Measurements from ENCODE around the gene SSNA1.

SSNA1 gene

GRCh38 chr9:137156567-137157375 is 31.7 kb upstream of the SSNA1 start:
- DNase-seq = peak; percentile 61

- no peak for DNase-seq
These were observed 30.7 kb upstream of the SSNA1 start for GRCh38 chr9:137157618-137158415.

- DNase-seq = no peak
These were observed 29.9 kb upstream of the SSNA1 start for GRCh38 chr9:137158625-137159024.

- no peak for DNase-seq
These were observed 29.1 kb upstream of the SSNA1 start for GRCh38 chr9:137159105-137160053.

- no peak for DNase-seq
These were observed 28.4 kb upstream of the SSNA1 start for GRCh38 chr9:137160054-137160425.

DNA sequence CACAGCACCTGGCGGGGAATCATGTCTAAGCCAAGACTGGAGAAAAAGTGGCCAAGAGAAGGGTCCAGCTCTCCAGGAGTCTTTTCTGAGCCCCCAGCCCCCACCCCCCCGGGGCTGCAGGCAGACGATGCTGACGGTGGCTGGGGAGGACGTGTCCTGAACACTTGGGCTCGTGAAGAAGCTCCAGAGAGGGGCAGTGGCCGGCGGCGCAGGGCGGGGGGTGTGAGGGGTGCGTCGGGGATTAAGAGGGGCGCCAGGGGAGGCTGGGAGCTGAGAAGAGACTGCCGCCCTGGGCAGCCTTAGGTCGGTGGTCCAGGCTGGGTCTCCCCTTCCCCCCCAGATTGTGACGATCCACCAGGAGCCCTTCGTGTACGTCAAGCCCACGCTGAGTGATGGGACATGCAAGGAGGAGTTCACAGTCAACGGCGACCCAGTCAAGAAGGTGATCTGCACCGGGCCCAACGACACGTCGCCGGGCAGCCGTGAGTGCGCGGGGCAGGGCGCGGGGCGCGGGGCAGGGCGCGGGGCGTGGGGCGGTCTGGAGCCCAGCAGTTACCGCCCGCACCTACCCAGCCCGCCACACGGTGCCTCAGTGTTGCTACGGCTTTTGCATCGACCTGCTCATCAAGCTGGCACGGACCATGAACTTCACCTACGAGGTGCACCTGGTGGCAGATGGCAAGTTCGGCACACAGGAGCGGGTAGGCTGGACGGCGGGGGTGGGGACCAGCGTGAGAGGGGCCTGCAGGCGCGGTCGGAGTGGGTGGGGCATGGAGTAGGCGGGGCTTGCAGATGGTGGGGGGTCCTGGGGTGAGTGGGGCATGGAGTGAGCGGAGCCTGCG is 27.5 kb upstream of the SSNA1 start:
- no peak for DNase-seq

- DNase-seq = no peak
These were observed 26.7 kb upstream of the SSNA1 start for GRCh38 chr9:137161558-137162486.

DNA sequence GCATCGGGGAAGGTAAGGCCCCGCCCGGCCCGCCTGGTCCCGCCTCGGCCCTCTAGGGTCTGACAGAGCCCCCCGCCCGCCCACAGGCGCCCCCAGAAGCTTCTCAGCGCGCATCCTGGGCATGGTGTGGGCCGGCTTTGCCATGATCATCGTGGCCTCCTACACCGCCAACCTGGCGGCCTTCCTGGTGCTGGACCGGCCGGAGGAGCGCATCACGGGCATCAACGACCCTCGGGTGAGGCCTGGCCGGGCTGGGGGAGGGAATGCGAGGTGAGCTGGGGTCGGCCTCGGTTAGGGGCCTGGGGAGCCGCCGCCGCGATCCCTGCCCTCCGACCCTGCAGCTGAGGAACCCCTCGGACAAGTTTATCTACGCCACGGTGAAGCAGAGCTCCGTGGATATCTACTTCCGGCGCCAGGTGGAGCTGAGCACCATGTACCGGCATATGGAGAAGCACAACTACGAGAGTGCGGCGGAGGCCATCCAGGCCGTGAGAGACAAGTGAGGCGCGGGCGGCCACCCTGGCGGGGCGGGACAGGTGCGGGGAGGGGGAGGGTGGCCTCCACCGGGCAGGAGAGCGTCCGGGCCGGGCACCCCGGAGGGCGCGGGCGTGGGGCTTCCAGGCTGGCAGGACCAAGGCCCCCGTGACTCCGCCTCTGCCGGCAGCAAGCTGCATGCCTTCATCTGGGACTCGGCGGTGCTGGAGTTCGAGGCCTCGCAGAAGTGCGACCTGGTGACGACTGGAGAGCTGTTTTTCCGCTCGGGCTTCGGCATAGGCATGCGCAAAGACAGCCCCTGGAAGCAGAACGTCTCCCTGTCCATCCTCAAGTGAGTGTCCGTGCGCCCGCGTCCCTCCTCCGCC is 25.7 kb upstream of the SSNA1 start:
- DNase-seq = peak; percentile 10

GRCh38 chr9:137163365-137163715 is 25.1 kb upstream of the SSNA1 start:
- no peak for DNase-seq

- no peak for DNase-seq
These were observed 24.7 kb upstream of the SSNA1 start for GRCh38 chr9:137163805-137164204.

GRCh38 chr9:137164370-137165249 is 23.9 kb upstream of the SSNA1 start:
- DNase-seq = no peak

- no peak for DNase-seq
These were observed 23.1 kb upstream of the SSNA1 start for GRCh38 chr9:137165250-137165836.

- no peak for DNase-seq
These were observed 21.9 kb upstream of the SSNA1 start for GRCh38 chr9:137166380-137167229.

GRCh38 chr9:137167277-137167746 is 21.2 kb upstream of the SSNA1 start:
- no peak for DNase-seq

DNA sequence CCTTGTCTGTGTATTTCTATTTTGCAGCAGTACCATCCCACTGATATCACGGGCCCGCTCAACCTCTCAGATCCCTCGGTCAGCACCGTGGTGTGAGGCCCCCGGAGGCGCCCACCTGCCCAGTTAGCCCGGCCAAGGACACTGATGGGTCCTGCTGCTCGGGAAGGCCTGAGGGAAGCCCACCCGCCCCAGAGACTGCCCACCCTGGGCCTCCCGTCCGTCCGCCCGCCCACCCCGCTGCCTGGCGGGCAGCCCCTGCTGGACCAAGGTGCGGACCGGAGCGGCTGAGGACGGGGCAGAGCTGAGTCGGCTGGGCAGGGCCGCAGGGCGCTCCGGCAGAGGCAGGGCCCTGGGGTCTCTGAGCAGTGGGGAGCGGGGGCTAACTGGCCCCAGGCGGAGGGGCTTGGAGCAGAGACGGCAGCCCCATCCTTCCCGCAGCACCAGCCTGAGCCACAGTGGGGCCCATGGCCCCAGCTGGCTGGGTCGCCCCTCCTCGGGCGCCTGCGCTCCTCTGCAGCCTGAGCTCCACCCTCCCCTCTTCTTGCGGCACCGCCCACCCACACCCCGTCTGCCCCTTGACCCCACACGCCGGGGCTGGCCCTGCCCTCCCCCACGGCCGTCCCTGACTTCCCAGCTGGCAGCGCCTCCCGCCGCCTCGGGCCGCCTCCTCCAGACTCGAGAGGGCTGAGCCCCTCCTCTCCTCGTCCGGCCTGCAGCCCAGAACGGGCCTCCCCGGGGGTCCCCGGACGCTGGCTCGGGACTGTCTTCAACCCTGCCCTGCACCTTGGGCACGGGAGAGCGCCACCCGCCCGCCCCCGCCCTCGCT is 20.5 kb upstream of the SSNA1 start:
- DNase-seq = no peak

- no peak for DNase-seq
These were observed 19.9 kb upstream of the SSNA1 start for GRCh38 chr9:137168573-137168903.

Measured in activated naive CD4-positive, alpha-beta T cell treated with Interleukin-2 at 50 U/mL for 16 hours (primary cell).